ENCODE data around the gene GNGT2.
A peak's percentile ranks its signal among the peaks of the same experiment; 100 is the strongest.

The GNGT2 gene

DNA sequence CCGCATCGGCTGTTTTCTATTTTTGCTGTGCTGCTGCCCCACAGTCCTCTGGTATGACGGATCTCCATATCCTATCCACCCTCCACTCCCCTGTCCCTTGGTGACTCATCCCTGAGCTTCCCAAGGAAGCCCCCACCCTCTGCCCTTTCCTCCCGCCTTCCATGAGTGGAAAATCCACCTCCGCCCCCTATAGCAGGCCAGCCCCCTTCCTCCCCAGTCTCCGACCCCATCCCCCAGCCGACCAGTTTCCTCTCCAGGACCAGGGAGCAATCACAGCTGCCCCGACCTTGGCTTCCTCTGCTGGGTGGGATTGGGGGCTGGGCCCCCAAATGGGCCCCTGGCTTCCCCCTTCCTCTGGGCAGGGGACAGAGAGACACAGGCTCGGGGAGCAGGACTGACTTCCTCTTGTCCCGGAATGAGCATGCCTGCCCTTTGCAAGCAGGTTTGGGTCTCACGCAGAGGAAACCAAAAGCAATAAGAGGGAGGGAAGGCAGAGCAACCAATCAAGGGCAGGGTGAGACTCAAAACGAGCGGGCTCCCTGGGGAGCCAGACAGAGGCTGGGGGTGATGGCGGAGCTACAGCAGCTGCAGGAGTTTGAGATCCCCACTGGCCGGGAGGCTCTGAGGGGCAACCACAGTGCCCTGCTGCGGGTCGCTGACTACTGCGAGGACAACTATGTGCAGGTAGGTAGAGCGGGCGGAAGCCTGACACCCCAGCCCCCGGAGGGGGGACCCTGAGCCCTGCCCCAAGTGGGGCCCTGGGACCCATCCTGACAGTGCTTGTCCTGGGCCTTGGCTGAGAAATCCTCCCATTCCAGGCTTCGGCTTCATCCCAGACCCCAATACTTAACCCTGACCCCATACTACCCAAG lies at the start of gene GNGT2, which contains the start of gene ABI3:
Gene GNGT2, minus strand, starts transcription at position 417 of the 872 bp plus-strand sequence. CDS start 3,152 bp downstream, outside the sequence.
Gene ABI3, plus strand, starts transcription at position 550 of the 872 bp plus-strand sequence. Its CDS starts 18 bp downstream, at position 568.
- DNase-seq = no peak

DNA sequence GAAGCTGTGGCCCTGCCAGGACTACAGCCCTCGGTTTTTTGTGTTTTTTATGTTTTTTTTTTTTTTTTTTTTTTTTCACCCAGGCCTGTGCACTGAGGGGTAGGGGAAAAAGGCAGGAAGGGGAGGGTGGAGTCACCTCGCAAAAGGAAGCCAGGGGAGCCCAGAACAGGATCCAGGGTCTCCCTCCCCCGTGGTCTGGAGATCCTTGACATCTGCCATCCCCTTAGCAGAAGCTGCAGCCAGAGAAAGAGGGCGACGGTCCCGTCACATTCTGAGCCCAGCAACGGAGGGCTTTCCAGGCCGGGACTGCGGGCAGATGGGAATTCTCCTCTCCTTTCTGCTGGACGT lies 49.3 kb upstream of the GNGT2 start:
- no peak for DNase-seq

DNA sequence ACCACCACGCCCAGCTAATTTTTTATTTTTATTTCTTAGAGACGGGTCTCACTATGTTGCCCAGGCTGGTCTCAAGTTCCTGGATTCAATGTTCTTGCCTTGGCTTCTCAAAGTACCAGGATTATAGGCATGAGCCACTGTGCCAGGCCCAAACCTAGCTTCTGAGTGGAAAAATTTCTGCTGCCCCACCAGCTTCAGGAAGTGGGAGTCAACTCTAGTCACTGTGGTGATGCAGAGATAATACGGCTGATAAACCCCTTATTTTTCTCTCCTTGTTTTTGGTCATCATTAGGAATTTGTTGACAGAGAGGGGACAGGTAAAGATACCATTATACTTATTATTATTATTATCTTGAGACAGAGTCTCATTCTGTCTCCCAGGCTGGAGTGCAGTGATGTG lies 48.0 kb upstream of the GNGT2 start:
- no peak for DNase-seq

DNA sequence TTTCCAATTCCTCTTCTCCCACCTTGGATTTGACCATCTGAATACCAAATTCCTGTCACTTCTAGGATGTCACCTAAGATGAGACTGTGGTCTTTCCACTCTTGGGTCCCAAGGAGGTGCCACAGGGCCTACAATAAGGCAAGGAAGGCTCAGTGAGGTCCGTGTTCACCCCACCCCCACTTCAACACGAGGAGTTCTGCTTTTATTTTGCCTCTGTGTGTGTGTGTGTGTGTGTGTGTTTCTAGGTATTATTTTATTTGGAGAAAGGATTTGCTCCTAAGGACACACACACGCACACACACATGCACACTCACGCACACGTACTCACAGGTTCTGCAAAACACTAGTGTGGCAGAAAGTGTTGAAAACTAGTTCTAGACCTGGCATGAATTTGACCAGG lies 44.8 kb upstream of the GNGT2 start:
- no peak for DNase-seq

DNA sequence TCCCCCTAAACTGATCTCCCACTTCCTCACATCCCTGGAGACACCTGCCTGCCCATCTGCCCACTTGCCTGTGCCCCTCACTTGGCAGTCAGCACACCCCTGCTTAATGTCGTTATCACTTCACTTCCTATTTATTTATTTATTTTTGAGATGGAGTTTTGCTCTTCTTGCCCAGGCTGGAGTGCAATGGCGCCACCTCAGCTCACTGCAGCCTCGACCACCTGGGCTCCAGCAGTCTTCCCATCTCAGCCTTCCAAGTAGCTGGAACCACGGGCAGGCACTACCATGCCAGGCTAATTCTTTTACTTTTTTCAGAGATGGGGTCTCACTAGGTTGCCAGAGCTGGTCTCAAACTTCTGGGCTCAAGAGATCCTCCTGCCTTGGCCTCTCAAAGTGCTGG lies 43.7 kb upstream of the GNGT2 start:
- DNase-seq = no peak

DNA sequence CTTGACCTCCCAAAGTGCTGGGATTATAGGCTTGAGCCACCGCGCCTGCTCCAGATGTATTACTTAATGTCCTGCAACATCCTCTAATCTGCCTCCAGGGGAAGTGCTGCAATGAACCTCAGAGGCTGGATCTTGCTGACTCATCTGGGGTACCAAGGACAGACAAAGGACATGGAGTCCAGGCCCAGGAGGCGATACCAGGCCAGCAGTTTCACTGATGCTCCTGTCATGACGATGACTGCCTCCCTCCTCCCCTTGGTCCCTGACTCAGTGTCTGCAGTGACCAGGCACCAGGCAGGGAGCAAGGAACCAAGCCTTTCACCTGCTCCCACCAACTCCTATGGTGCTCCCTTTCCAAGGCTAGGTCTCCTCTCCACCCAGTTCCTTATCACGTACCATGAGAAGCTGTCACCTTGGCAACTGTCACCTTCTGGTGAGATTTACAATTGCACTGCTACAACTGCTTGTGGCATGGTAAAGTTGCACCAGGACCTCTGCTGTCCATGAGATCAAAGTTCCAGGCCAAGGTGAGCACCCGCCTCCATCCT lies 41.8 kb upstream of the GNGT2 start:
- no peak for DNase-seq

DNA sequence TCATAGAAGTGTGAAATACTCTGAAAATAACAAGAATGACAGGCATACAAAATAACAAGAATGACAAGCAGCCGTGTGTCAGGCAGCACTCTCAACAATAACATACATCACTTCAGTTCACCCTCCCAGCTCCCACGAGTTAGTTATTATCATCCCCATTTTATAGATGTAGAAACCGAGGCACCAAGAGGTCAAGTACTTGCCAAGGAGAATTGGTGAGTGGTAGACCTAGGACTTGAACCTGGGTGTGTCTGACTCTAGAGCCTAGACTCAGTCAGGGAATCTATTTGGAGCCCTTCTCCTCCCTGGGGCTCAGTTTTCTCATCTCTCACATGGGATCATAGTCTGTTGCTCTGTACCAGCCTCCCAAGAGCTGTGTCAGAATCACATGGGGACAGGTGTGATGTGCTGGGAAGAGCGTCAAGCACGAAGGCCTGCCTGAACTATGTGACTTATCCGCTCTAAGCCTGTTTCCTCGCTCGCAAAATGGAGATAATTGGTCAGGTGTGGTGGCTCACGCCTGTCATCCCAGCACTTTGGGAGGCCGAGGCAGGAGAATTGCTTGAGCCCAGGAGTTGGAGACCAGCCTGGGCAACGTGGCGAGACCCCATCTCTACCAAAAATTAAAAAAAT lies 39.6 kb upstream of the GNGT2 start:
- DNase-seq = no peak

DNA sequence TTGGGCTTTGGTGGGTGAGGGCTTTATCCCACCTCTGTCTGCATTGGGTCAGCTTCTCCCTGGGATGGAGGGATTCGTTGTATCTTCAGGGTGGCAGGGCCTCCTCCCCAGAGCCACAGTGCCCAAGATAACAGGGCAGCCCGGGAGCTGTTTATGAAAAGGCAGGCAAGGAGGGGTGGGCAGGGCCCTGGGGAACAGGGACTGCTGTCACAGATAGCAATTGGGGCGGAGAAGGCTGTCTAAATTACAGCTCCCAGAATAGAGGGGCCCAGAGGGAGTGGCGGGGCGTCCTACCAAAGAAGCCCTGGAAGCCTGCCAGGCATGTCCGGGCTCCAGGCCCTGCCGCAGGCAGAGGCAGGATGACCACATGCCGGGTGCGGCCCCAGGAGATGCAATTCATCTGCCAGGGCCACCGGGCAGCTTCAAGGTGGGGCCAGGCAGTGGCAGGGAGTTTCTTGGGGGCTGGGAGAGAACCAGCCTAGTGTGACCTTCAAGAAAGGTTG lies 39.0 kb upstream of the GNGT2 start:
- no peak for DNase-seq

DNA sequence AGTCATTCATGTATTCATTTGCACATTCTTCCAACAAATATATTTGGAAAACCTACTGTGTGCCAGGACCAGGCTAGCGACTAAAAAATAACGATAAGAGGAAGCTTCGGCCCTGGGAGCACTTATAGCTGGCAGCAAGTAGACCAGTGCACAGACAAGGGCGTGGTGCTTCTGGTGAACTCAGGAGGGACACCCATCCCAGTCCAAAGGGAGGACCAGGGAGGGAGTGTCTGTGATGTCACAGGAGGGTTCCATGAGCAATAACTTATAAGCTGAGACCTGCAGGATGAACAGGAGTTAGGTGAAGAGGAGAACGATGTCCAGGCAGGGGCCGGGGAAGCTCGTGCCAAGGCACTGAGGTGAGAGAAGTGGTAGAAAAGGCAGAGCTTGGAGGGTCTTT lies 37.6 kb upstream of the GNGT2 start:
- DNase-seq = no peak

DNA sequence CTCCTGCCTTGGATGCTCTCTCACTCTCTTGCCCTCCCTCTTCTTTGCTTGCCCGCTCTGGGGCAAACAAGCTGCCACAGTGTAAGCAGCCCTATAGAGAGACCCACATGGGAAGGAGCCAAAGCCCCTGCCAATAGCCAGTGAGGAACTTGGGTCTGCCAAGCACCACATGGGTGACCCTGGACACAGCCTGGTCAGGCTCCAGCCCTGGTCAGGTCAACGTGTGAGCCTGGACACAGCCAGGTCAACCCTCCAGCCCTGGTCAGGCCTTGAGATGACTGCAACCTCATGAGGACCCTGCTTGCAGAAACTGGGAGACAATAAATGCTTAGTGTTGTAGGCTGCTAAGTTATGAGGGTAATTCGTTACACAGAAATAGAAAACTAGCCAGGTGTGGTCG lies 34.5 kb upstream of the GNGT2 start:
- DNase-seq = no peak

DNA sequence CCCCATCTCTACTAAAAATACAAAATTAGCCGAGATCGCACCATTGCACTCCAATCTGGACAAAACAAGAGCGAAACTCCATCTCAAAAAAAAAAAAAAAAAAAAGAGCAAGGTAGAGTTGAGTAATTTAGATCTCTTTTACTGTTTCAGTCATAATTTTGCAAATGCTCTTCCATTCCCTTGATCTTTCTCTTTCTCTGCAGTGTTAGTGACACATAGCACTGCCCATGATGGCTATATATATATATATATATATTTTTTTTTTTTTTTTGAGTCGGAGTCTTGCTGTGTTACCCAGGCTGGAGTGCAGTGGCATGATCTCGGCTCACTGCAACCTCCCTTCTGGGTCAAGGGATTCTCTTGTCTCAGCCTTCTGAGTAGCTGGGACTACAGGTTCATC lies 32.4 kb upstream of the GNGT2 start:
- DNase-seq = no peak

DNA sequence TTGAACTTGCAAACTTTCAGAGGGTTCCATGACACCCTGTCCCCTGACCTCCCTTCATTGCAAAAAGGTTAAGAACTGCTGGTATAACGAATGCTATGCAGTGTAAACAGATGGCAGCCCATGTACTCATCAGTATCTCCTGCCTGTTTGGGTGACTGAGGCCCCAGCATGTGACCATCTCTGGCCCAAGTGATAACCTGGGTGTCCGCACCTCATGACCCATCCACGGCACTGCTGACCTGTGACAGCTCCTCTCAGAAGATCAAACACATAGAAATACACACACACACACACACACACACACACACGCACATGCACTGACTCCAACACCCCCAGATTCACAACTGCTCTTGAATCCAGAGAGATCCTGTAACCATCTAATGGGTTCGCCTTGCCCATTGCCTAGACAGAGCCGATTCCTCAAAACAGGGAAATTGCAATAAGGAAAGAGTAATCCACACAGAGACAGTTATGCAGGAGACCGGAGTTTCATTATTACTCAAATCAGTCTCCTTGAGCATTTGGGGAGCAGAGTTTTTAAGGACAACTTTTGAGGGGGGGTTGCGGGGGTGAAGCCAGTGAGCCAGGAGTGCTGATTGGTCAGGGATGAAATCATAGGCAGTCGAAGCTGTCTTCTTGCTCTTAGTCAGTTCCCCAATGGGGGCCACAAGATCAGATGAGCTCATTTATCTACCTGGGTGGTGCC lies 31.5 kb upstream of the GNGT2 start:
- no peak for DNase-seq

DNA sequence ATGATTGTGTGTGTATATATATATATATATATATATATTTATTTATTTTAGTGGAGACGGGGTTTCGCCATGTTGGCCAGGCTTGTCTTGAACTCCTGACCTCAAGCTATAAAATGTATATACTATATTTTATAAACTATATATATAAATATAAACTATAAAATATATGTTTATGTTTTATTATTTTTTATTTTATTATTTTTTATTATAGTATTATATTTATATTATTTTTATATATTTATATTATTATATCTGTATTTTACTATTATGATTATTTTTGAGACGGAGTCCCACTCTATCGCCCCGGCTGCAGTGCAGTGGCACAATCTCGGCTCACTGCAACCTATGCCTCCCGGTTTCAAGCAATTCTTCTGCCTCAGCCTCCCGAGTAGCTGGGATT lies 30.7 kb upstream of the GNGT2 start:
- no peak for DNase-seq

DNA sequence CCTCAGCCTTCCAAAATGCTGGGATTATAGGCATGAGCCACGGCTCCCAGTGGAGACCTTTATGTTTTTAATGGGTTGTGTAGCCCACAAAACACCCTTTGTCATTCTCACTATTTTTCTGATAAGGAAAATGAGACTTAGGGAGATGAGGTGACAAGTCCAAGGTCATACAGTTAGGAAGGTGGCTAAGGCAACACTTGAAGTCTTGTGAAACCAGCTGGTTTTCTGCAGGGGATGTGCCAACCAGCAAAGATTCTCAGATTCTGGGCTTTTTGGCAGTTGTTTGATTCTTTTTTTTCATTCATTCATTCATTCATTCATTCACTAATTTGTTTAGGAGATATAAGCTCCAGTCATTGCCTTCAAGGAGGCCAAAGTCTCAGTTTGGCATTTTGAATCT lies 30.2 kb upstream of the GNGT2 start:
- DNase-seq = no peak

DNA sequence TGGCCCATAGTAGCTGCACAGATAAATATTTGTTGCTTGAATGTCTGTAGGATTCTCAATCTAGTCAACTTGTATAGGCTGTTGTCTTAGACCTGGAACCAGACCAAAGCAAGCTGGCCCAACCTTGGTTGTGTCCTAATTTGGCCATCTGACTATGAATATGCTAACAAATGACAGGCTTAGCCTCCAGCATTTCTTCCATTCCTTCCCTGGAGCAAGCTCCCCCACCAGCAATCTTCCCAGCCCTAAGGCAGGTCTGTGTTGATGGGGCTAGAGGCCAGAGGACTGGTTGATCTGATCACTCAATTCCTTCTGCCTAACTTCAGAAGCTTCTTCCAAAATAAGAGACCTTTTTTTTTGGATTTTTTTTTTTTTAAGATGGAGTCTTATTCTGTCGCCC lies 29.6 kb upstream of the GNGT2 start:
- no peak for DNase-seq

DNA sequence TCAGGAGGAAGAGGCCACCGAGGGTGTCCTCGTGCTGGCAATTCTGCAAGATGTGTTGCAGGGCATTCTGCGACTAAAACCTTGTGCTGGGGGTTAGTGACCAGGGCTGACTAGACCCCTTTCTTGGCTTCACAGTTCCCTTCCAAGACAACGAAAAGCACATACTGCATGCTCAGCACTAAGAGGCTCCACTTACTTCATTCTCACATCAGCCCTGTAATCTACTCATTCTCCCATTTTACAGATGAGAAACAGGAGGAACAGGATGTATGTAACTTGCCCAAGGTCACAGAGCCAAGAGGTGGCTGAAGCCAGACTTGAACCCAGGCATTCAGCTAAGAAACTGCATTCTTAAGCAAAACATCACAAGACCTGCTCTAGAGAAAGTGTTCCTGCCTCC lies 25.5 kb upstream of the GNGT2 start:
- no peak for DNase-seq

DNA sequence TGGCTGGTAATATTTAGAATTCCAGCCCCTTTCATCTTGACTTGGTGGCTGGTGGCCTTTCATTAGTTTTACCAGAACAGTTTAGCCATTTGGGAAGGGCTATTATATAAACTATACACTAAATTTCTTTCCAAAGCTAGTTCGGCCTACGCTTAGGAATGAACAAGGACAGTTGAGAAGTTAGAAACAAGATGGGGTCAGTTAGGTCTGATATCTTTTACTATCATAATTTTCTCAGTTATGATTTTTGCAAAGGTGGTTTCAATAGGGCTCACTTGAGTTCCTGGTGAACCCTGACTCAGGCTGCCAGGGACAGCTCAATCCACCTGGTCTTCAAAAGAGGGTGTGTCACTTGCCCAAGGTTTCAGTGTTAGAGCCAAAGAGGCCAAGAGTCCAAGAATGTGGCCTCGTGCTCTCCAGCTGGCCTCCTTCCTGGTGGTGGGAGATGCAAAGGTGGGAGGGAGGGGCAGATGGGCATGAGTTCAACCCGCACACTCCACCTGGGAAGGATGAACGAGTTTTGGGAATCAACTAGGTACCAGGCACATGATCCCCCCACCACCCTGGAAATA lies 24.2 kb upstream of the GNGT2 start:
- DNase-seq = no peak

DNA sequence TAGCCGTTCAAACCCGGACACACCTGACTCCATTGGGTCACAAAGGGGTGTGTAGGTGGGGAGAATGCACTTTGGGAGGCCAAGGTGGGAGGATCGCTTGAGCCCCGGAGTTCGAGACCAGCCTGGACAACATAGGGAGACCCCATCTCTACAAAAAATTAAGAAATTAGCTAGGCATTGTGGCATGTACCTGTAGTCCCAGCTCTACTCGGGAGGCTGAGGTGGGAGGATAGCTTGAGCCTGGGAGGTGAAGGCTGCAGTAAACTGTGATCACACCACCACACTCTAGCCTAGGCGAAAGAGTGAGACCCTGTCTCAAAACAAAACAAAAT lies 21.2 kb upstream of the GNGT2 start:
- no peak for DNase-seq

DNA sequence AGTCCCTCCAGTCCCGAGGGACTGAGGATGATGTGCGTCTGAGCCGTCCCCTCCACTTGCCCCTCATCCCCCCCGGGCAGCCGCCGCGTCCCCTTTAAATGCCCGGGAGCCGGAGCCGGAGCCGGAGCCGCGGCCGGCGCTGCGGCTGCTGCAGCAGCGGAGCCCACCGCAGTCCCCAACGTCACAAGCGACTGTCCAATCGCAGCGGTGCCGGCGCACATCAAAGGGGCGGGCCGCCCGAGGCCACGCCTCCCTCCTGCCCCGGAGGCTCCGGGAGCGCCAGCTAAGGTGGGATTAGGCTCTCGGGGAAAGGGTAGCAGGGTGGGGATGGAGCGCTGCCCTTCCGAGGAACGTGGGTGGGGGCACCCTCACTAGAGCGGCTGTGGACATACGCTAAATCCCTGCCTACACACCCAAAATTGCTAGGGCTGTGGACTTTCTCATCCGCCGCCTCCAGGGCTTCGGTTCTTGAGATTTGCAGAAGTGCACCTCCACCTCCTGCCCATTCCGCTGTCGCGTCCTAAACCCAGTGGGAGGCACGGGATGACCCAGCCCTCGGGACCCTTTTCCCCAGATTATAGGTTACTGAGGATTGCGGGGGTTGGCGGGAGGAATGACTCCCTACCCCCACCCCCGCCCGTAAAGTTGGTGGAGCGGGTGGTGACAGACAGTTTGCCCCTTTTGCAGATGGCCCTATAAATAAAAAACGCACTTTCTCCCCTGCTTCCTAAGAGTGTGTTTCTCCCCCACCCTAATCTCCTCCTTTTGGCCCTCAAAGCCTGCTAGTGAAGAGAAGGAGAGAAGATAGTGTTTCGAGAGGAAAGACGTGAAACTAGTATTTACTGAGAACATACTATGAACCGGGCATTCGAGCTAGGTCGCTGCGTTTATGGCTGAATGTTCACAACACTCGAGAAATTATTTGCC lies 20.5 kb upstream of the GNGT2 start, which contains the start of gene PHOSPHO1:
Gene PHOSPHO1, minus strand, starts transcription at position 152 of the 927 bp plus-strand sequence. CDS start 4,096 bp downstream, outside the sequence.
- DNase-seq = peak; percentile 50

DNA sequence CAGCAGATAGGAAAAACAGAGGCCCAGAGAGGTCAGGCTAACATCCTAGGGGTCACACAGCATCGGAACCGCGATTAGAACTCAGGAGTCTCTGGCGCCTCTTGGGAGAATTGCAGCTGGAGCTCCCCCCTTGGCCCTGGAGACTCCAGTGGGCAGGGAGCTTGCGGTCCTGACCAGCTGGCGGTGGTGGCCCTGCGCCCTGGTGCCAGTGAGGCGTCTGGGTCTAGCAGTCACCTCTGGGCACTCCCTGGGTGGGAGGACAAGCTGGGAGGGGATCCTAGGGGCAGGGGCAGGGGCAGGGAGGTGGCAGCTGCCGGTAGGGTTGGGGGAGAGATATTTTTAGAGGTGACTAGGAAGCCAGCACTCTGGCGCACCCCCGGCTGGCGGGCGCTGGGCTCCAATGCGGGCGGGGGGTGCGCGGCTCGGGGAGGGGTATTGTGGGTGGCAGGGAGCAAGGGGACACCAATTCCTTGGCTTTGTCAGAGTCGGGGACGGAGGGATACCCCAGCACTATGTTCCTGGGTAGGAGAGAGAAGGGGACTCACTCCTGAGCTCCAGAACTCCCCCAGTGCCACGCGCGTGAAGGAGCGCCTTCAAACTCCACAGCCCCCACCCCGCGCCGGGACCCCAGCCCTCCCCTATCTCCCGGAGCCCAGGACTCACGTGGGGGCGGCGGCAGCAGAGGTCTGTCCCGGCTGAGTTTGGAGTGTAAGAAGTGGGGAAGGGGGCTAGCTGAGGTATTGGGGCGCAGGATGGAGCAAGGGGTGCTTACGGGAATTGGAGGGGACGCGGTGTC lies 19.6 kb upstream of the GNGT2 start:
- no peak for DNase-seq

Data from DMS79 treated with DMSO at 0.1 percent for 48 hours (cell line).